Suprapubic skin (tissue), 4 donors: ENCODE data around the gene PGM1.

Source experiments
- CTCF ChIP-seq, 2 donors: fragments of 200-600 bp in 1 of 2; fragments of 450-650 bp in 1 of 2; sonication (generic) in 1 of 2; IDR thresholded peaks; one replicate each; pipeline ENCODE4 v1.5.1; 2016 to 2019; ENCODE audit warnings: antibody characterized with exemption in 2 of 2, mild to moderate bottlenecking in 1 of 2, moderate library complexity in 1 of 2
- EP300 ChIP-seq: sonication (generic); formaldehyde crosslinking; IDR thresholded peaks from one replicate; pipeline ENCODE4 v1.6.1; 2017; ENCODE audit warnings: antibody characterized with exemption
- POLR2A ChIP-seq, 2 donors: fragments of 450-650 bp; IDR thresholded peaks; one replicate each; pipeline ENCODE4 v1.6.1; 2017; ENCODE audit warnings: antibody characterized with exemption in 2 of 2, mild to moderate bottlenecking in 2 of 2, moderate library complexity in 2 of 2
- POLR2AphosphoS5 ChIP-seq, 3 donors: sonication (generic); formaldehyde crosslinking; IDR thresholded peaks; one replicate each; pipeline ENCODE4 v1.6.1; 2017; ENCODE audit warnings: antibody characterized with exemption in 3 of 3

- TF ChIP-seq CTCF (IDR thresholded peaks at IDR 0.05) (no peak), POLR2A (IDR thresholded peaks at IDR 0.05) (no peak), POLR2AphosphoS5 (IDR thresholded peaks at IDR 0.05) (no peak), EP300 (no peak)
Observed at GRCh38 chr1:63592536-63593302, 492 bp upstream of the PGM1 start.
